Measurements from ENCODE around the gene VPS37D.

- TF ChIP-seq CTCF (optimal IDR thresholded peaks at IDR 0.05 in 1 of 3, IDR thresholded peaks at IDR 0.05 in 1 of 3, conservative IDR thresholded peaks at IDR 0.05 in 1 of 3; ENCODE audit: extremely low read depth in 1 of 3, insufficient read depth in 2 of 3, low read length in 3 of 3) (no peak), EZH2 (IDR thresholded peaks at IDR 0.05; ENCODE audit: low read length) (no peak)
Observed at GRCh38 chr7:73703757-73704639, 36.4 kb downstream of the VPS37D start.
